ENCODE measurements around the gene TANGO6. TPM values are rescaled to one million over a fixed set of nuclear protein-coding genes. Genes with fewer than 3 reads are reported as not detected.

Gene TANGO6
- total RNA-seq, 5 donors from 2014 or later (not counting 1 experiment from before 2014, with no cell fraction given), result 25.2 to 35.2 (median 29.0) TPM

DNA sequence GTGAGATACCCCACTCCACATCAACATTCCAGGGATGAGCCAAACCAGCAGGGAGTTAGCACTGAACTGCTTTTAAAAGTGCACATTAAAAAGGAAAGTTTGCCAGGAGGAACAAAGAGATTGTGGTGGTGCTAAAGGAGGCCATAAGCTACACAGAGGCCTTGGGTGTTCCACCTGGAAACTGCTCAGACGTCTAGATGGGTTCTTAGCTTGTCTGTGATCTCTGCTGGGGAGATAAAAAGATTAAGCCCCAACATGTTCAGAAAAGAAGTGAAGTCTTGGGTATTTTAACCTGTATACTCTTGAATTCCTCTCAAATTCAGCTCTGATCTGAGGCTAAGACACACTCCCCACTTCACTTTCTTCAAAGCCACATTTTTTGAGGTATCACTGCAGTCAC, 272.5 kb downstream of the TANGO6 start:
- CTCF ChIA-PET, result interaction anchor here in 1 of 2 donors (0.5 kb wide), 1 partner anchor 86 kb away, joined by 3 read pairs; no protein-coding TSS in a partner anchor
- no peak for ATAC-seq (replicated peaks in 1 of 4)
- no peaks in the 10 kb centered on the region for H3K27me3 Mint-ChIP-seq
- H3K27me3 ChIP-seq (replicated peaks in 1 of 2; ENCODE audit: control insufficient read depth in 2 of 2, extremely low read depth in 1 of 2, insufficient read depth in 2 of 2, low read length in 1 of 2), result peaks cover 0 to 6% of the 10 kb centered on the region in 2 experiments
- no peak overlapping the region for H3K4me3 ChIP-seq (ENCODE audit: control insufficient read depth in 1 of 2, extremely low read depth in 1 of 2, low read length in 1 of 2)
- H3K9me3 Mint-ChIP-seq, result no peaks in the 10 kb centered on the region
- peaks cover 0 to 10% (median 6%) of the 10 kb centered on the region in 3 donors for H3K4me1 Mint-ChIP-seq
- POLR2A ChIA-PET, result interaction anchor here in 1 of 2 donors (0.6 kb wide), 1 partner anchor 285 kb away, joined by 4 read pairs; no protein-coding TSS in a partner anchor
- 50% methylated on average over 1 of the region's 1 CpG for WGBS (ENCODE audit: insufficient coverage)
- DNase-seq, result no peak
- H3K36me3 Mint-ChIP-seq, result peaks cover 29% of the 10 kb centered on the region
- H3K4me3 Mint-ChIP-seq, result no peak overlapping the region
- H3K27ac Mint-ChIP-seq, result no peak overlapping the region
- no peaks in the 10 kb centered on the region for H3K9me3 ChIP-seq
- peaks cover 3 to 59% of the 10 kb centered on the region in 2 donors for H3K36me3 ChIP-seq (ENCODE audit: control insufficient read depth in 2 of 2, extremely low read depth in 1 of 2, insufficient read depth in 1 of 2, low read length in 1 of 2)
- no peak overlapping the region for H3K27ac ChIP-seq (ENCODE audit: low read length)
- peaks cover 0 to 12% of the 10 kb centered on the region in 2 experiments for H3K4me1 ChIP-seq (ENCODE audit: control insufficient read depth in 1 of 2, extremely low read depth in 1 of 2, insufficient read depth in 2 of 2, low read length in 2 of 2)

DNA sequence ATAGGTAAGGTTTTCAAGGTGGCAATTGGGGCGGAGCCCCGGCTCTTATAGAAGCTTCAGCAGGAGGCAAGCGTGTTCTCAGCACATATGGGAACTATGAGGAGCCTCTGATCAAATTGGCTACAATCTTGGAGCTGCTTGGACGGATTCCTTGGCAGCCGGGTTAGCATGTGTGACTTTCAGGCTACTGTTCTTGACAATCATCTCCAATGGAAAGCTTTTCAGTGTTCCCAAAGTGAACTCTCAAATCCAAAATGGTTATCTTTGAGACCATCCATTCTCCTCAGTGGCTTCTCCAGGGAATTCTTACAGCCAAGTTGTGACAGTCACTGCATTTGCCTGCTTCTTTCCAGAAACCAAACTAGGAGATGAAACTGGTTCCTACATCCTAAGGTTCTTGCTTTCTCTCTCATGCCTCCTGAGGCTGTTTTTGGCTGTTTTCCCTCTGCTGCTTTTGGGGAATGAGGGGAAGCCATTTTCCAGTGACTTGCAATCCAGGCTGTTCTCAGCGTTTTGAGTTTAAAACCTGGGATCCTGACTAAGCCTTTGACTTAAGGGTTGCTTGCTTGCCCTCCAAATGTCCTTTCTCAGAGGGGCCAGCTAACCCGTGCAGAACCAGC, 273.0 kb downstream of the TANGO6 start:
- H3K4me1 ChIP-seq (ENCODE audit: control insufficient read depth in 1 of 2, extremely low read depth in 1 of 2, insufficient read depth in 2 of 2, low read length in 2 of 2), result peaks cover 0 to 12% of the 10 kb centered on the region in 2 experiments
- H3K27me3 ChIP-seq (replicated peaks in 1 of 2; ENCODE audit: control insufficient read depth in 2 of 2, extremely low read depth in 1 of 2, insufficient read depth in 2 of 2, low read length in 1 of 2), result peaks cover 0 to 6% of the 10 kb centered on the region in 2 experiments
- no peak overlapping the region for H3K27ac ChIP-seq (ENCODE audit: low read length)
- Mint-ChIP-seq H3K4me1 (peaks cover 0 to 10% (median 6%) of the 10 kb centered on the region in 3 donors), H3K27ac (no peak overlapping the region), H3K36me3 (peaks cover 34% of the 10 kb centered on the region), H3K9me3 (no peaks in the 10 kb centered on the region), H3K4me3 (no peak overlapping the region), H3K27me3 (no peaks in the 10 kb centered on the region)
- POLR2A ChIA-PET, result no interaction called here
- DNase-seq (no peak), ATAC-seq (replicated peaks in 1 of 4) (no peak)
- 83% methylated on average over 5 of the region's 7 CpGs for WGBS (ENCODE audit: insufficient coverage)
- no peak overlapping the region for H3K4me3 ChIP-seq (ENCODE audit: control insufficient read depth in 1 of 2, extremely low read depth in 1 of 2, low read length in 1 of 2)
- H3K9me3 ChIP-seq, result no peaks in the 10 kb centered on the region
- H3K36me3 ChIP-seq (ENCODE audit: control insufficient read depth in 2 of 2, extremely low read depth in 1 of 2, insufficient read depth in 1 of 2, low read length in 1 of 2), result peaks cover 3 to 64% of the 10 kb centered on the region in 2 donors
- CTCF ChIA-PET, result no interaction called here

DNA sequence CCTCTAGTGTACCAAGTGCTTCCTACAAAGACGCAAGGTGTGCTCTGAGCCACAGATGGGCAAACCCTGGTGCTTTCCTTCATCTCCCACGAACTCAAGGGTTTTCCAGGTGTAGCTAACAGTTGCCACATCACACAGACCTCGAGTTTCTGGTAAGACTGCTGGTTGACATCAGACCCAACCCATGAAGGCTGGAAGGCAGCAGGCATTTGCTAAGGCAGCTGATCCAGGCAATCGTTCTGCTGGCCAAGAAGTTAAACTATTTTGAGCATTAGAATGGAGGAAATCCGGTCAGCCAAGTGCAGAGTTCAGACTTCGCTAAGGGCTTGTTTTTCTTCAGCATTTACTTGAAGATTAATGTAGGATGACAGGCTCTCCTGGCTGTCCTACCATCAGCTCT, 273.6 kb downstream of the TANGO6 start:
- ATAC-seq (replicated peaks in 1 of 4), result no peak
- 55% methylated on average over 5 of the region's 6 CpGs for WGBS (ENCODE audit: insufficient coverage)
- H3K27ac ChIP-seq (ENCODE audit: low read length), result no peak overlapping the region
- Mint-ChIP-seq H3K36me3 (peaks cover 35% of the 10 kb centered on the region), H3K4me3 (no peak overlapping the region), H3K27me3 (no peaks in the 10 kb centered on the region), H3K27ac (no peak overlapping the region), H3K9me3 (no peaks in the 10 kb centered on the region), H3K4me1 (peaks cover 0 to 10% (median 6%) of the 10 kb centered on the region in 3 donors)
- ChIA-PET CTCF (no interaction called here), POLR2A (no interaction called here)
- peaks cover 0 to 6% of the 10 kb centered on the region in 2 experiments for H3K27me3 ChIP-seq (replicated peaks in 1 of 2; ENCODE audit: control insufficient read depth in 2 of 2, extremely low read depth in 1 of 2, insufficient read depth in 2 of 2, low read length in 1 of 2)
- no peak for DNase-seq
- H3K36me3 ChIP-seq (ENCODE audit: control insufficient read depth in 2 of 2, extremely low read depth in 1 of 2, insufficient read depth in 1 of 2, low read length in 1 of 2), result peaks cover 3 to 64% of the 10 kb centered on the region in 2 donors
- H3K4me1 ChIP-seq (ENCODE audit: control insufficient read depth in 1 of 2, extremely low read depth in 1 of 2, insufficient read depth in 2 of 2, low read length in 2 of 2), result peaks cover 0 to 12% of the 10 kb centered on the region in 2 experiments
- no peak overlapping the region for H3K4me3 ChIP-seq (ENCODE audit: control insufficient read depth in 1 of 2, extremely low read depth in 1 of 2, low read length in 1 of 2)
- H3K9me3 ChIP-seq, result no peaks in the 10 kb centered on the region

GRCh38 chr16:69118468-69118867, 275.1 kb downstream of the TANGO6 start:
- H3K27me3 Mint-ChIP-seq, result no peaks in the 10 kb centered on the region
- Histone ChIP-seq H3K36me3 (ENCODE audit: control insufficient read depth in 2 of 2, extremely low read depth in 1 of 2, insufficient read depth in 1 of 2, low read length in 1 of 2) (peaks cover 3 to 64% of the 10 kb centered on the region in 2 donors), H3K4me1 (ENCODE audit: control insufficient read depth in 1 of 2, extremely low read depth in 1 of 2, insufficient read depth in 2 of 2, low read length in 2 of 2) (peaks cover 0 to 4% of the 10 kb centered on the region in 2 experiments), H3K4me3 (ENCODE audit: control insufficient read depth in 1 of 2, extremely low read depth in 1 of 2, low read length in 1 of 2) (no peak overlapping the region), H3K27ac (ENCODE audit: low read length) (no peak overlapping the region), H3K9me3 (no peaks in the 10 kb centered on the region), H3K27me3 (replicated peaks in 1 of 2; ENCODE audit: control insufficient read depth in 2 of 2, extremely low read depth in 1 of 2, insufficient read depth in 2 of 2, low read length in 1 of 2) (no peaks in the 10 kb centered on the region)
- DNase-seq (no peak), ATAC-seq (replicated peaks in 1 of 4) (no peak)
- H3K4me1 Mint-ChIP-seq, result peaks cover 0 to 10% (median 6%) of the 10 kb centered on the region in 3 donors
- H3K27ac Mint-ChIP-seq, result no peak overlapping the region
- ChIA-PET POLR2A (no interaction called here), CTCF (interaction anchor here in 1 of 2 donors (0.6 kb wide), 1 partner anchor 12 kb away, joined by 3 read pairs; no protein-coding TSS in a partner anchor)
- peaks cover 35% of the 10 kb centered on the region for H3K36me3 Mint-ChIP-seq
- H3K4me3 Mint-ChIP-seq, result no peak overlapping the region
- no peaks in the 10 kb centered on the region for H3K9me3 Mint-ChIP-seq
- 90% methylated on average over 2 of the region's 2 CpGs for WGBS (ENCODE audit: insufficient coverage)

- H3K4me1 Mint-ChIP-seq, result peaks cover 4 to 11% (median 7%) of the 10 kb centered on the region in 3 donors
- Histone ChIP-seq H3K4me3 (ENCODE audit: control insufficient read depth in 1 of 2, extremely low read depth in 1 of 2, low read length in 1 of 2) (no peak overlapping the region), H3K9me3 (no peaks in the 10 kb centered on the region), H3K27me3 (replicated peaks in 1 of 2; ENCODE audit: control insufficient read depth in 2 of 2, extremely low read depth in 1 of 2, insufficient read depth in 2 of 2, low read length in 1 of 2) (no peaks in the 10 kb centered on the region), H3K4me1 (ENCODE audit: control insufficient read depth in 1 of 2, extremely low read depth in 1 of 2, insufficient read depth in 2 of 2, low read length in 2 of 2) (peaks cover 0 to 4% of the 10 kb centered on the region in 2 experiments), H3K36me3 (ENCODE audit: control insufficient read depth in 2 of 2, extremely low read depth in 1 of 2, insufficient read depth in 1 of 2, low read length in 1 of 2) (peaks cover 3 to 64% of the 10 kb centered on the region in 2 donors), H3K27ac (ENCODE audit: low read length) (no peak overlapping the region)
- H3K4me3 Mint-ChIP-seq, result no peak overlapping the region
- no peaks in the 10 kb centered on the region for H3K27me3 Mint-ChIP-seq
- ATAC-seq (replicated peaks in 1 of 4) (no peak), DNase-seq (no peak)
- no peak overlapping the region for H3K27ac Mint-ChIP-seq
- ChIA-PET CTCF (no interaction called here), POLR2A (no interaction called here)
- no peaks in the 10 kb centered on the region for H3K9me3 Mint-ChIP-seq
- peaks cover 35% of the 10 kb centered on the region for H3K36me3 Mint-ChIP-seq
- 94% methylated on average over 2 of the region's 2 CpGs for WGBS (ENCODE audit: insufficient coverage)
These were observed 275.7 kb downstream of the TANGO6 start for GRCh38 chr16:69118994-69119393.

GRCh38 chr16:69119536-69119935, 276.2 kb downstream of the TANGO6 start:
- Mint-ChIP-seq H3K27ac (no peak overlapping the region), H3K9me3 (no peaks in the 10 kb centered on the region), H3K27me3 (no peaks in the 10 kb centered on the region), H3K4me1 (peaks cover 6 to 13% (median 9%) of the 10 kb centered on the region in 3 donors), H3K36me3 (peaks cover 34% of the 10 kb centered on the region), H3K4me3 (no peak overlapping the region)
- H3K9me3 ChIP-seq, result no peaks in the 10 kb centered on the region
- H3K36me3 ChIP-seq (ENCODE audit: control insufficient read depth in 2 of 2, extremely low read depth in 1 of 2, insufficient read depth in 1 of 2, low read length in 1 of 2), result peaks cover 3 to 59% of the 10 kb centered on the region in 2 donors
- ChIA-PET CTCF (no interaction called here), POLR2A (no interaction called here)
- H3K4me1 ChIP-seq (ENCODE audit: control insufficient read depth in 1 of 2, extremely low read depth in 1 of 2, insufficient read depth in 2 of 2, low read length in 2 of 2), result peaks cover 0 to 7% of the 10 kb centered on the region in 2 experiments
- no peak overlapping the region for H3K4me3 ChIP-seq (ENCODE audit: control insufficient read depth in 1 of 2, extremely low read depth in 1 of 2, low read length in 1 of 2)
- no peak for ATAC-seq (replicated peaks in 1 of 4)
- 100% methylated on average over 2 of the region's 2 CpGs for WGBS (ENCODE audit: insufficient coverage)
- no peaks in the 10 kb centered on the region for H3K27me3 ChIP-seq (replicated peaks in 1 of 2; ENCODE audit: control insufficient read depth in 2 of 2, extremely low read depth in 1 of 2, insufficient read depth in 2 of 2, low read length in 1 of 2)
- DNase-seq, result no peak
- no peak overlapping the region for H3K27ac ChIP-seq (ENCODE audit: low read length)
